HepG2 (cell line): ENCODE measurements around the gene DPP7. TPM values are rescaled to one million over a fixed set of nuclear protein-coding genes. Genes with fewer than 3 reads are reported as not detected.

Experiments used
- CBFB ChIP-seq: sonication (generic); formaldehyde crosslinking; IDR thresholded peaks from 2 replicates; pipeline ENCODE4 v1.4.0; 2020; ENCODE audit warnings: missing genetic modification reagents
- CCDC6 ChIP-seq: sonication (generic); formaldehyde crosslinking; IDR thresholded peaks from 2 replicates; pipeline ENCODE4 v1.8.1; 2022; ENCODE audit warnings: mild to moderate bottlenecking, missing genetic modification reagents, moderate library complexity
- GABPA ChIP-seq, 2 experiments: IDR thresholded peaks; 2 replicates each; pipeline ENCODE4 v1.6.1; 2011 to 2016; ENCODE audit warnings: low read depth in 2 of 2, low read length in 1 of 2, missing biosample characterization in 1 of 2, missing genetic modification characterization in 1 of 2
- GTF3A ChIP-seq: sonication (generic); formaldehyde crosslinking; conservative IDR thresholded peaks from 2 replicates; pipeline ENCODE4 v1.4.0; 2020; ENCODE audit warnings: mild to moderate bottlenecking, missing genetic modification reagents
- HBP1 ChIP-seq: IDR thresholded peaks from 2 replicates; pipeline ENCODE4 v1.6.1; 2016; ENCODE audit warnings: low read depth, control low read depth
- HOXA3 ChIP-seq: sonication (generic); formaldehyde crosslinking; IDR thresholded peaks from 2 replicates; pipeline ENCODE4 v1.5.0; 2020; ENCODE audit warnings: missing genetic modification reagents
- HOXA7 ChIP-seq: sonication (generic); formaldehyde crosslinking; IDR thresholded peaks from 2 replicates; pipeline ENCODE4 v1.8.1; 2022; ENCODE audit warnings: mild to moderate bottlenecking, missing genetic modification reagents, moderate library complexity
- KLF6 ChIP-seq: IDR thresholded peaks from 2 replicates; pipeline ENCODE4 v1.8.0; 2016; ENCODE audit warnings: missing biosample characterization, missing genetic modification reagents
- MLXIP ChIP-seq: sonication (generic); formaldehyde crosslinking; IDR thresholded peaks from 2 replicates; pipeline ENCODE4 v1.9.0; 2021; ENCODE audit warnings: missing genetic modification reagents, borderline replicate concordance
- MXD4 ChIP-seq: IDR thresholded peaks from 2 replicates; pipeline ENCODE4 v1.6.1; 2016; ENCODE audit warnings: mild to moderate bottlenecking, missing biosample characterization, missing genetic modification reagents
- MYC ChIP-seq: sonication (generic); formaldehyde crosslinking; IDR thresholded peaks from 2 replicates; pipeline ENCODE4 v1.9.0; 2021; ENCODE audit warnings: missing genetic modification reagents, borderline replicate concordance
- PLRG1 ChIP-seq: fragments of 450-650 bp; conservative IDR thresholded peaks from 2 replicates; pipeline ENCODE4 v1.6.1; 2016
- RAD21 ChIP-seq: fragments of 450-650 bp; formaldehyde crosslinking; IDR thresholded peaks from 2 replicates; pipeline ENCODE4 v1.5.0; 2020; ENCODE audit warnings: mild to moderate bottlenecking
- RARA ChIP-seq: IDR thresholded peaks from 2 replicates; pipeline ENCODE4 v1.6.1; 2016; ENCODE audit warnings: missing genetic modification reagents, missing compliant biosample characterization
- REPIN1 ChIP-seq: sonication (generic); formaldehyde crosslinking; IDR thresholded peaks from 2 replicates; pipeline ENCODE4 v1.8.0; 2022; ENCODE audit warnings: missing genetic modification reagents, low read depth, mild to moderate bottlenecking, borderline replicate concordance
- SAP130 ChIP-seq: IDR thresholded peaks from 2 replicates; pipeline ENCODE4 v1.6.1; 2016; ENCODE audit warnings: low read depth
- ZBTB49 ChIP-seq: sonication (generic); formaldehyde crosslinking; IDR thresholded peaks from 2 replicates; pipeline ENCODE4 v1.4.0; 2020; ENCODE audit warnings: missing genetic modification reagents, borderline replicate concordance
- ZNF160 ChIP-seq: sonication (generic); formaldehyde crosslinking; IDR thresholded peaks from 2 replicates; pipeline ENCODE4 v1.8.0; 2022; ENCODE audit warnings: mild to moderate bottlenecking, inconsistent platforms, missing genetic modification reagents
- ZNF329 ChIP-seq: sonication (generic); formaldehyde crosslinking; IDR thresholded peaks from 2 replicates; pipeline ENCODE4 v1.9.0; 2021; ENCODE audit warnings: low read depth, mild to moderate bottlenecking, missing genetic modification reagents
- ZNF563 ChIP-seq: sonication (generic); formaldehyde crosslinking; IDR thresholded peaks from 2 replicates; pipeline ENCODE4 v1.8.0; 2022; ENCODE audit warnings: mild to moderate bottlenecking, moderate library complexity, missing genetic modification reagents
- ZNF709 ChIP-seq: sonication (generic); formaldehyde crosslinking; IDR thresholded peaks from 2 replicates; pipeline ENCODE4 v1.5.0; 2020; ENCODE audit warnings: mild to moderate bottlenecking, missing genetic modification reagents
- ZNF768 ChIP-seq: sonication (generic); formaldehyde crosslinking; IDR thresholded peaks from 2 replicates; pipeline ENCODE4 v1.4.0; 2020; ENCODE audit warnings: missing genetic modification reagents
- polyA plus RNA-seq, 8 experiments: library from polyadenylated mRNA; depleted of rRNA in 3 of 8; stranded (reverse) in 7 of 8; unstranded in 1 of 8; fragments of >200 nt; fragmentation: Illumina TruSeq in 4 of 8; extraction: Trizol in 4 of 8; gene quantifications; 2 replicates each; pipeline versions ENCODE4 v1.2.1 to v1.2.3, GENCODE V29; 2011 to 2016; ENCODE audit warnings: low read depth in 4 of 8, missing spikeins in 1 of 8, mixed read lengths in 1 of 8; ENCODE audit not compliant: insufficient read depth in 1 of 8
- total RNA-seq, 5 experiments: library from RNA; depleted of rRNA; stranded (reverse); fragments of >200 nt; fragmentation: Illumina TruSeq; extraction: Trizol; gene quantifications; 2 replicates each; pipeline ENCODE4 v1.2.3, GENCODE V29; 2016; ENCODE audit warnings: low read depth in 1 of 5

The DPP7 gene
- total and polyA plus RNA-seq, 2 of the 13 experiments (the other 11 are each of a cell fraction or from before 2014, with no cell fraction given): 1.2 to 4.5 TPM

GRCh38 chr9:137138722-137139467 lies 24.4 kb upstream of the DPP7 start, which contains the start of gene GRIN1 (continued):
- TF ChIP-seq RAD21 (no peak), RARA (CRISPR knock-in tag) (0 out of 2 replicates have a peak, but pooled peaks have one; percentile 17), ZNF160 (peak; percentile 67; the same call in 1 of the 2 replicates), PLRG1 (no peak), ZNF709 (CRISPR knock-in tag) (peak; percentile 58; the same call in 1 of the 2 replicates), KLF6 (CRISPR knock-in tag) (0 out of 2 replicates have a peak, but pooled peaks have one; percentile 63), ZNF563 (peak; percentile 91), CBFB (CRISPR knock-in tag) (no peak), GTF3A (CRISPR knock-in tag) (no peak), HBP1 (CRISPR knock-in tag) (peak; percentile 89; the same call in 1 of the 2 replicates), MLXIP (peak; percentile 26; the same call in 1 of the 2 replicates), CCDC6 (peak; percentile 77; the same call in 1 of the 2 replicates), GABPA (IDR thresholded peaks at IDR 0.05; ENCODE audit: low read depth, low read length) (no peak), GABPA (CRISPR knock-in tag; IDR thresholded peaks at IDR 0.05; ENCODE audit: low read depth) (no peak), ZNF329 (peak; percentile 53; the same call in 1 of the 2 replicates), HOXA7 (no peak), HOXA3 (peak; percentile 47; the same call in 1 of the 2 replicates), SAP130 (peak; percentile 52), ZBTB49 (no peak), MXD4 (peak; percentile 48; the same call in 1 of the 2 replicates), REPIN1 (no peak), ZNF768 (CRISPR knock-in tag) (peak; percentile 36; the same call in 1 of the 2 replicates), MYC (CRISPR knock-in tag) (peak; percentile 55; the same call in 1 of the 2 replicates)
